ENCODE measurements around the gene VAPB. TPM values are rescaled to one million over a fixed set of nuclear protein-coding genes. Genes with fewer than 3 reads are reported as not detected.
"Not testable (repeated sequence)": the region's sequence is repeated elsewhere in the genome, so short reads cannot be mapped to it uniquely, and the experiment has no call there.

VAPB gene
- 10 to 100 TPM; 45.6 to 65.1 (median 51.4) TPM for polyA plus RNA-seq (ENCODE audit: insufficient read length in 10 of 10)
- long read RNA-seq, donor 1, full-length matches to known transcripts: 17 of 17 reads
- long read RNA-seq, donor 1, partial matches to known transcripts: 0 of 17 reads
- long read RNA-seq, donor 1, other reads (novel, unspliced or antisense): 0 of 17 reads
- long read RNA-seq, donor 2, full-length matches to known transcripts: 9 of 38 reads
- long read RNA-seq, donor 2, partial matches to known transcripts: 29 of 38 reads
- long read RNA-seq, donor 2, other reads (novel, unspliced or antisense): 0 of 38 reads
- long read RNA-seq, donor 3: 0 reads
- long read RNA-seq, donor 4, full-length matches to known transcripts: 15 of 15 reads
- long read RNA-seq, donor 4, partial matches to known transcripts: 0 of 15 reads
- long read RNA-seq, donor 4, other reads (novel, unspliced or antisense): 0 of 15 reads
- long read RNA-seq, donor 5, full-length matches to known transcripts: 12 of 28 reads
- long read RNA-seq, donor 5, partial matches to known transcripts: 16 of 28 reads
- long read RNA-seq, donor 5, other reads (novel, unspliced or antisense): 0 of 28 reads
- long read RNA-seq, donor 6, full-length matches to known transcripts: 17 of 17 reads
- long read RNA-seq, donor 6, partial matches to known transcripts: 0 of 17 reads
- long read RNA-seq, donor 6, other reads (novel, unspliced or antisense): 0 of 17 reads
- long read RNA-seq, donor 7, full-length matches to known transcripts: 8 of 8 reads
- long read RNA-seq, donor 7, partial matches to known transcripts: 0 of 8 reads
- long read RNA-seq, donor 7, other reads (novel, unspliced or antisense): 0 of 8 reads
- long read RNA-seq, donor 8, full-length matches to known transcripts: 11 of 11 reads
- long read RNA-seq, donor 8, partial matches to known transcripts: 0 of 11 reads
- long read RNA-seq, donor 8, other reads (novel, unspliced or antisense): 0 of 11 reads
- long read RNA-seq, donor 9, full-length matches to known transcripts: 2 of 2 reads
- long read RNA-seq, donor 9, partial matches to known transcripts: 0 of 2 reads
- long read RNA-seq, donor 9, other reads (novel, unspliced or antisense): 0 of 2 reads

- DNase-seq: peak; percentile 96 to 97 (median 97)
Measured at GRCh38 chr20:58388882-58389323, at the start of gene VAPB. Gene VAPB, plus strand, starts transcription at chr20:58389229. Its CDS starts 231 bp downstream, at chr20:58389460.

- DNase-seq: no peak
Measured at GRCh38 chr20:58339741-58340140, 49.3 kb upstream of the VAPB start.

GRCh38 chr20:58340151-58340550 lies 48.9 kb upstream of the VAPB start:
- no peak for DNase-seq

GRCh38 chr20:58340853-58341252 lies 48.2 kb upstream of the VAPB start:
- no peak for DNase-seq

GRCh38 chr20:58342104-58342945 lies 46.7 kb upstream of the VAPB start:
- DNase-seq: peak in 1 of 3 donors; percentile 37

GRCh38 chr20:58344741-58345140 lies 44.3 kb upstream of the VAPB start:
- no peak for DNase-seq

GRCh38 chr20:58349570-58349969 lies 39.5 kb upstream of the VAPB start:
- peak in 1 of 3 donors; percentile 32 for DNase-seq

- DNase-seq: no peak
Measured at GRCh38 chr20:58352468-58352867, 36.6 kb upstream of the VAPB start.

- DNase-seq: no peak
Measured at GRCh38 chr20:58359441-58359840, 29.6 kb upstream of the VAPB start.

GRCh38 chr20:58360936-58361335 lies 28.1 kb upstream of the VAPB start:
- DNase-seq: no peak

GRCh38 chr20:58361481-58362205 lies 27.4 kb upstream of the VAPB start:
- DNase-seq: peak; percentile 49 to 73 (median 56)

- DNase-seq: no peak
Measured at GRCh38 chr20:58362206-58362516, 26.9 kb upstream of the VAPB start.

- no peak for DNase-seq
Measured at GRCh38 chr20:58362970-58363369, 26.1 kb upstream of the VAPB start.

- peak in 1 of 3 donors; percentile 57 for DNase-seq
Measured at GRCh38 chr20:58366866-58367265, 22.2 kb upstream of the VAPB start.

- peak in 1 of 3 donors; percentile 52 for DNase-seq
Measured at GRCh38 chr20:58372806-58373205, 16.2 kb upstream of the VAPB start.

GRCh38 chr20:58373296-58373695 lies 15.7 kb upstream of the VAPB start:
- DNase-seq: not testable (repeated sequence)

- DNase-seq: no peak
Measured at GRCh38 chr20:58374027-58374850, 14.8 kb upstream of the VAPB start.

GRCh38 chr20:58374906-58375758 lies 13.9 kb upstream of the VAPB start:
- DNase-seq: peak; percentile 50 to 79 (median 58)
